8988T (cell line): ENCODE measurements around the gene DZANK1.
"Not testable (repeated sequence)": the region's sequence is repeated elsewhere in the genome, so short reads cannot be mapped to it uniquely, and the experiment has no call there.

Experiments
- DNase-seq: peaks from one replicate; pipeline ENCODE4 v3.0.0; 2011

Gene DZANK1

DNA sequence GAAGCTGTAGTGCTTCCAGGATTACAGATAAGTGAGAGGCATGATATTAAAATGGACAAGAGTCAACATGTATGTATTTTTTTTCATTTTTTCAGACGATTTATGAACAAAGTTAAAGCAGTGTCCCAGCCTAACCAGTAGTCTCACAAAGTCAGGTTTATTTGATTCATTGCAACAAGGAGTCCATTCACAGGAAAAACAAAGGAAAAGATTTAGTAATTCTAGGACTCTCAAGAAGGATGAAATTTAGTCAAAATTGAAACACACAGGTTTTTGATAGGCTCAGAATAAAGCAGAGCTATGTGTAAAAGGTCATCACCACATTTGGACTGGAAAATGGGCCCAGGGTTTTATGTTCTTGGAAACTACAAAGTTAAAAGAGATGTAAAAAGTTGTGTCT is 94.5 kb downstream of the DZANK1 start:
- no peak for DNase-seq

DNA sequence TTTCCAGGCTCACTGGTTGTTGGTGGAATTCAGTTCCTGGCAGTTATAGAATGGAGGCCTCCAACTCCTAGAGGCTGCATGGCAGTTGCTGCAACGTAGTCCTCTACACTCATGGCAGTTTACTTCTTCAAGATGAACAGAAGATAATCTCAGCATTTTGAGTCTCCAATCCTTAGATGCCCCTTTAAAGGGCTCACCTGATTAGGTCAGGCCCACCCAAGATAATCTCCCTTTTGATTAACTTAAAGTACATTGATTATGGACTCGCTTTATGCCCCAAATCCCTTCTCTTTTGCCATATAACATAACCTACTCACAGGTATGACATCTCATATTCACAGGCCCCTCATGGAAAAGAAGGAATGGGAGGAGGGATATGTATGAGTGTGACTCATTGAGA is 102.1 kb downstream of the DZANK1 start:
- no peak for DNase-seq

- no peak for DNase-seq
Observed at GRCh38 chr20:18363708-18364107, 103.1 kb downstream of the DZANK1 start.

- no peak for DNase-seq
Observed at GRCh38 chr20:18362916-18363315, 103.9 kb downstream of the DZANK1 start.

- DNase-seq = no peak
Observed at GRCh38 chr20:18361678-18362077, 105.2 kb downstream of the DZANK1 start.

GRCh38 chr20:18360635-18361034 is 106.2 kb downstream of the DZANK1 start:
- DNase-seq = no peak

DNA sequence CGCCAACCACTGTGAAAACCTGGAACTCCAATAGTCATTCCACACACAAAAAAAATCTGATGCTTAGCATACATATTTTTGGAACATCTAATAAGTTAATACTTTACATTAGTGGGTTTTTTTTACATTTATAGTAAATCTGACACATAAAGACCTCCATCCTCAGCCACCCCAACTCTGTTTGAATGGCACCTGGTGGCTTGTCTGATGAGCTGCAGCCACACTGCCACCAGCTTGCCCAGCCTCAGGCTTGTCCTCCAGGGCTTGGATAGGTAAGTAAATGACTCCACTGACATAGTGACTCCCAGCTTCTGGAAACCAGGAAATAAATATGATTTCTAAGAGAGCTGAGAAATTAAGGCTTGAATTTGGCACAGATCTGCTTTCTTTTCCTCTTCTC is 107.0 kb downstream of the DZANK1 start:
- no peak for DNase-seq

DNA sequence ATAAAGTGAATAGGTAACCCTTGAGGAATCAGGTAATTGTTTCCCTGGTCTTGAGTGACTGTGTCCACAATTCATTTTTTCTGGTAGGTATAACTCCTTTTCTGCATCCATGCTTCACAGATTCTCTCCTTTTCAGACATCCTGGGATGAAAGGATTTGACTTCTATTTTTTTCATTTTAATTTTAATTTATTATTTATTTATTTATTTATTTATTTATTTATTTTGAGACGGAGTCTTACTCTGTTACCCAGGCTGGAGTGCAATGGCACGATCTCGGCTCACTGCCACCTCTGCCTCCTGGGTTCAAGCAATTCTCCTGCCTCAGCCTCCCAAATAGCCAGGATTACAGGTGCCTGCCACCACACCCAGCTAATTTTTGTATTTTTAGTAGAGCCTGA is 117.1 kb downstream of the DZANK1 start:
- not testable (repeated sequence) for DNase-seq
